GM19397 (cell line): ENCODE data around the gene ABRAXAS1.

Experiments
- ATAC-seq: cut with Tn5 transposase; IDR thresholded peaks from one replicate; pipeline ENCODE4 v1.9.1; 2021; ENCODE audit warnings: mild to moderate bottlenecking, moderate library complexity; ENCODE audit not compliant: unreplicated experiment

Gene ABRAXAS1

DNA sequence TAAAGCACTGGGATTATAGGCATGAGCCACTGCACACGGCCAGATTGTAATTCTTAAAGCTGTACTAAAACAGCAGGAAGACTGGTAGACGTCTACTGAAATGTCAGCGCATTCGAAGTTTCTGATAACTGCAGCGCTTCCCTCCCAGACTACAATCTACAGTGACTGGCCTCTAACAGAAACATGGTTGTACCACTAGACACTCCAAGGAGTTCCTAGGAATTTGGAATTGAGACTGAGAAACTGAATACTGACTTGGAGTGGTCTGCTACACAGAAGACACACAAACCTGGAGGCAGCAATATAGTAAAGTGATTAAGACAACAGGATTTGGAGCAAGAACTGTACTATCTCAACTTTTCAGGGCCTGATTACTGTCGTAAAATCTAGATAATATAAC is 30.2 kb downstream of the ABRAXAS1 start:
- ATAC-seq: no peak

DNA sequence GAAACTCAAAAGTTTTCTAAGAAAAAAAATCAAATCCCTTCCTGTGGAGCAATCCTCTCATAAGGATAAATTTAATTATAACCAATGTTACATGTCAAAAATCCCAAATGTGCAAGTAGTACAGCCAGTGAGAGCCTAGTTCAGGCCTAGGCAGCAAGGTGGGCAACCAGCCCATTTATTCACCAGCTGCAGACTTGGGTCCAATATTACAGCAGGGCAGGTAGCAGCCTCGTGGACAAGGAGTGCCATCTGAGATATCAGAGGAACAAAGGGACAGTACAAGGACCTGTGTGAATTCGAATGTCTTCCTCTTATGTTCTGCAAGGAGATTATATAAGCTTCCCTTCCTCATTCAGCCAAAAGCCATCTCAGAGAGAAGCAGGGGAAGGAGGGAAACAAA is 35.9 kb downstream of the ABRAXAS1 start:
- ATAC-seq: no peak

DNA sequence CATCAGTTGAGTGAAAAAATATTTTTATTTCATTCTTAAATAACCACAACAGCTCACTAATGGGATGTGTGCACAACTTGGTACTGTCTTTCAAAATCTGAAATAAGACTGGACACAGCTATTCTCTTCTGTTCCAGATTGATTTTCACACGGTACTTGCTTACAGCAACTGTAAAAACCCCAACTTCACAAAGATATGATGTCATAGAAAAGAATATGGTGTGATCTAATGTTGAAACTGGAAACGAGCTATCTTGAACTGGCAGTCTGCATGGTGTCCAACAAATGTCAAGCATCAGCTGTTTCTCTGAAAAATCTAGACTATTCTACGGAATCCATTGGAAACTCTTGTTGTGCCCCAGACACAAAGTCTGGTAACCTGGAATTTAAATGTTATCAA is 44.0 kb downstream of the ABRAXAS1 start:
- ATAC-seq: no peak

DNA sequence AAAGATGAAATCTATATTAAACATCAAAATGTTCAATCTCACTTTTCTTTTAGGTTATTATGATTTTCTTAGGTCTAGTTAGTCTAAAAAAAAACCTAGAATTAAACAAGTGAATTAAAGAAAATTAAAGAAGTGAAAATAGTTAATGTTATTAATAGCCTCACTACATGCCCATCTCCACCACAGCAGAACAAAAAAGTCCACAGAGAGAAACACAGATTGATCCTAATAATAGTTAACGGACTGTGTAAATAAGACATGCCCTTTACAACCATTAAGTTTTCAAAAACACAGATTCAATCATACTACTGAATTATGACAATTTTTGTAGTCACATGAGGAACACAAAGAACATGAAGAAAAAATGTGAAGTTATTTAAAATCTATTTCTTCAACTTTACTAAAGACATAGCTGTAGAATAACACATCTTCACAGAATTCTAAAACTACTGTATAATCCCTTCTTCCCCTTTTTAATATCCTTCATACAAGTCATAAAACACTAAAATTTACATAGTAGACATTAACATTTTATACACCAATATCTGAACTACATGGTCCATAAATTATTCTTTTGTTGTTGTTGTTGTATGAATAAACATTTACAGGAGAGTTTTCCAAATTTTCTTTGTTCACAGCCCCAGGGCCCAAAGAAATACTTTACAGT is 44.6 kb downstream of the ABRAXAS1 start:
- ATAC-seq: no peak

DNA sequence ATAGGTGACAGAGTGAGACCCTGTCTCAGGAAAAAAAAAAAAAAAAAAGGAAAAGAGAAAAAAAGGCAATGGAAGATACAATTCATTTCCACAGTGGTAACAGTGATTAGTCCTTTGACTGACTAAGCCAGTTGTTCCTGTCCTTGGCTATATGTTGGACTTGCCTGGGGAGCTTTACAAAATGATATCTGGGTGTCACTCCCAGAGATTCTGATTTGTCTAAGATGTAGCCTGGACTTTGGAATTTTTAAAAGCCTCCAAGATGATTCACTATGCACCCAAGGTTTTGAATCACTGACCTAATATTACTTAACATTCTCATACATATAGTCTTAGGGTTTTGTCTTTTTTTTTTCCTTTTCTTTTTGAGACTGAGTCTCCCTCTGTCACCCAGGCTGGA is 46.2 kb downstream of the ABRAXAS1 start:
- ATAC-seq: no peak

DNA sequence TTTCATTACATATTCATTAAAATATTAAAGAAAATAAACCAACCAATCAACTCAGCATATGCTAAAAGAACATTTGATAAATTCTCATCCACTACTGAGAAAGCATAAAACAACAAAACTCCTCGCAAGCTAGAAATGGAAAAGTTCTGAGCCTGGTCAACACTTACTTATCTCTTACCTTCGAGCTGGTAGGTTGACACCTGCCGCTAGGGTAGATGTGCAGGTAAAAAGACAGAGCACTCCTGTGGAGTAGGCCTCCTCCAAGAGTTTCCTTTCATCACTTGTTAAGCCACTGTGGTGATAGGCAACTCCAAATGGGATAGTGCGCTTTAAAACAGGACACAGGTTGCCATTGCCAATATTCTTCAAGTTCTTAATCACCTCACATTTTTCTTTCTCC is 48.2 kb downstream of the ABRAXAS1 start:
- no peak for ATAC-seq

DNA sequence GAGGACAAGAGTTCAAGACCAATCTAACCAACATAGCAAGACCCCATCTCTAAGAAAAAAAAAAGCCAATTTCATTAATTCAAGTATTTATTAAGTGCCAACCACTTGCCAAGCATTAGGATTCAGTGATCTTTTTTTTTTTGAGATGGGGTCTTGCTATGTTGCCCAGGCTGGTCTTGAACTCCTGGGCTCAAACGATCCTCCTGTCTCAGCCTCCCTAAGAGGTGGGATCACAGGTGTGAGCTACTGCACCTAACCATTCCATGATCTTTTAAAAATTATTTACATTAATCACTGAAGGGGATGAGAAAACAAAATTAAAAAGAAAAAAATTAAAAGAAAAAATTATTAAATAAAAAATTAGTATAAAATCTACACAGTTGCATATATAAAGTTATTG is 53.7 kb downstream of the ABRAXAS1 start:
- ATAC-seq: no peak

DNA sequence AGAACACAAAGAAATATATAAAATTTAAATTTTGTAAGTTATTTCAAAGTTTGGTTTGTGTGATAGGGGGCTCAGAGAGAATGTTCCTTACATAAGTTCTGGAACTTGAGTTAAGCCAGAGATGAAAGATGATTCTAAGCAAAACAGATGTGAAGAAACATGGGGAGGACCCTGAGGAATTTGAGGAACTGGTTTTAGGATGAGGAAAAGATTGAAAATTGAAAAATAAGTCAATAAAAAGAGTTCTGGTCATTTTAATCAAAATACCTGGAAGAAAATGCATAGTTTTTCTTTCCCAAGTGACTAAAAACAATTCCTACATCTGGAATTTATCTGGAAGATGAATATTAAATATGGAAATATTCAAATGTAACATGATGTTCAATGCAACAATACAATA is 66.7 kb downstream of the ABRAXAS1 start:
- ATAC-seq: no peak

DNA sequence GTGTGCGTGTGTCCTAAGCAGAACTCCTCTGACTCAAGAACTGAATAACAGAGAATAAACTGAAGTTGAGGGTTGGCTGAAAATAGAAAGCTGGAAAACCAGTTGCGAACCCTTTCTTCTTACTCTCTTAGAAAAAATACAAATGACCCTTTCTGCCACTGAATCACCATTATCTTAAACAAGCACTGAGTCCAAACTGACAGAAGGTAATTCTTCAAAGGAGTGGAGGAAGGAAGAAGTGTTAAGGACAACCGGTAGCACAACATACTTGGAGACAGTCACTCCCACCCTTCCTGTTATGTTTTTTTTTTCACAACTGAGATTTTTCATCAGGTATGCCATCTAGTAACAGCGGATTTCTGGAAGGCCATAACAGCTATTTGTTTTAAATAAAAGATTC is 67.3 kb downstream of the ABRAXAS1 start:
- no peak for ATAC-seq

DNA sequence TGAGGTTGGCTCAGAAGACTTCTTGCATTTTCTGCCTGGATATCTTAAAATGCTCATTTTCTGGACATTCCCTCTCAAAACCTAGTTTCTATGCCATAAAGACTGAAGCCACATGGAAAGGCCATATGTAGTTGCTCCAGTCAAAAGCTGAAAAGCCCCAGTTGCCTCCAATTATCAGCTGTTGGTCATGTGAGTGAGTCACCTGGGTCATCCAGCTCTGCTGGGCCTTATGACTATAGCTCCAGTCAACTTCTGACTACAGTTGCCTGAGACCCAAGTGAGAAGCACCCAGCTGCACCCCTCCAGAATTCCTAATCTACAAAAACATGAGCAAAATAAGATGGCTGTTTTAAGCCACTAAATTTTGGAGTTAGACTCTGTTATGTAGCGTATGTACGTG is 71.2 kb downstream of the ABRAXAS1 start:
- ATAC-seq: no peak
